Measurements from ENCODE around the gene ADARB1.
A peak's percentile ranks its signal among the peaks of the same experiment; 100 is the strongest.
"Not testable (repeated sequence)": the region's sequence is repeated elsewhere in the genome, so short reads cannot be mapped to it uniquely, and the experiment has no call there.

The ADARB1 gene, protein sequence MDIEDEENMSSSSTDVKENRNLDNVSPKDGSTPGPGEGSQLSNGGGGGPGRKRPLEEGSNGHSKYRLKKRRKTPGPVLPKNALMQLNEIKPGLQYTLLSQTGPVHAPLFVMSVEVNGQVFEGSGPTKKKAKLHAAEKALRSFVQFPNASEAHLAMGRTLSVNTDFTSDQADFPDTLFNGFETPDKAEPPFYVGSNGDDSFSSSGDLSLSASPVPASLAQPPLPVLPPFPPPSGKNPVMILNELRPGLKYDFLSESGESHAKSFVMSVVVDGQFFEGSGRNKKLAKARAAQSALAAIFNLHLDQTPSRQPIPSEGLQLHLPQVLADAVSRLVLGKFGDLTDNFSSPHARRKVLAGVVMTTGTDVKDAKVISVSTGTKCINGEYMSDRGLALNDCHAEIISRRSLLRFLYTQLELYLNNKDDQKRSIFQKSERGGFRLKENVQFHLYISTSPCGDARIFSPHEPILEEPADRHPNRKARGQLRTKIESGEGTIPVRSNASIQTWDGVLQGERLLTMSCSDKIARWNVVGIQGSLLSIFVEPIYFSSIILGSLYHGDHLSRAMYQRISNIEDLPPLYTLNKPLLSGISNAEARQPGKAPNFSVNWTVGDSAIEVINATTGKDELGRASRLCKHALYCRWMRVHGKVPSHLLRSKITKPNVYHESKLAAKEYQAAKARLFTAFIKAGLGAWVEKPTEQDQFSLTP

DNA sequence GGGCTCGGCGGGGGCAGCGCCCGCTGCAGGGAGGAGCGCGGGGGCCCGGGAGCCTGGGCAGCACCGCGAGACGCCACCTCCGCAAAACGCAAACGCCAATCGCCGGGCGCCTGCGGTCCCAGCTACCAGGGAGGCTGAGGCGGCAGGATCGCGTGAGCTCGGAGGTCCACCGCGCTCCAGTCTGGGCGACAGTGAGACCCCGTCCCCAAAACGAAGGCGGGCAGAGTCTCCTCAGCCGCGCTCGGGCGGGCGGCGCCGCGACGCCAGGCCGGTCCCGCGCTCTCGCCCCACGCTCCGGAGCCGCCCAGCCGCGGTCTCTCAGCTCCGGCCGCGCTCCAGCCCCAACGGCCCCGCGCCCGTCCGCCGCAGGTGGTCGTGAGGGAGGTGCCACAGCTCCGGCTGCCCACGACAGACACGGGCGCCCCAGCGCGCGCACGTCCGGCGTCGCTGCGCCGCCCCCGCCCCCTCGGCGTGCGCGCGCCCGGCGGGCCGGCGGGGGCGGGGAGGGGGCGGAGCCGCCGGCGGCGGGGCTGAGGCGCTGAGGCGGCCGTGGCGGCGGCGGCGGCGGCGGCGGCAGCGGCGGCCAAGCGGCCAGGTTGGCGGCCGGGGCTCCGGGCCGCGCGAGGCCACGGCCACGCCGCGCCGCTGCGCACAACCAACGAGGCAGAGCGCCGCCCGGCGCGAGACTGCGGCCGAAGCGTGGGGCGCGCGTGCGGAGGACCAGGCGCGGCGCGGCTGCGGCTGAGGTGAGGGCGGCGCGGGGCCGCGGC is at the start of gene ADARB1:
Gene ADARB1, plus strand, starts transcription at position 533 of the 770 bp plus-strand sequence. CDS start 97,077 bp downstream, outside the sequence.
- TF ChIP-seq, protein P1, sequence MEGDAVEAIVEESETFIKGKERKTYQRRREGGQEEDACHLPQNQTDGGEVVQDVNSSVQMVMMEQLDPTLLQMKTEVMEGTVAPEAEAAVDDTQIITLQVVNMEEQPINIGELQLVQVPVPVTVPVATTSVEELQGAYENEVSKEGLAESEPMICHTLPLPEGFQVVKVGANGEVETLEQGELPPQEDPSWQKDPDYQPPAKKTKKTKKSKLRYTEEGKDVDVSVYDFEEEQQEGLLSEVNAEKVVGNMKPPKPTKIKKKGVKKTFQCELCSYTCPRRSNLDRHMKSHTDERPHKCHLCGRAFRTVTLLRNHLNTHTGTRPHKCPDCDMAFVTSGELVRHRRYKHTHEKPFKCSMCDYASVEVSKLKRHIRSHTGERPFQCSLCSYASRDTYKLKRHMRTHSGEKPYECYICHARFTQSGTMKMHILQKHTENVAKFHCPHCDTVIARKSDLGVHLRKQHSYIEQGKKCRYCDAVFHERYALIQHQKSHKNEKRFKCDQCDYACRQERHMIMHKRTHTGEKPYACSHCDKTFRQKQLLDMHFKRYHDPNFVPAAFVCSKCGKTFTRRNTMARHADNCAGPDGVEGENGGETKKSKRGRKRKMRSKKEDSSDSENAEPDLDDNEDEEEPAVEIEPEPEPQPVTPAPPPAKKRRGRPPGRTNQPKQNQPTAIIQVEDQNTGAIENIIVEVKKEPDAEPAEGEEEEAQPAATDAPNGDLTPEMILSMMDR (conservative IDR thresholded peaks at IDR 0.05) = no peak
- peak within 1 kb of the TSS; percentile 100 for H3K27ac ChIP-seq

DNA sequence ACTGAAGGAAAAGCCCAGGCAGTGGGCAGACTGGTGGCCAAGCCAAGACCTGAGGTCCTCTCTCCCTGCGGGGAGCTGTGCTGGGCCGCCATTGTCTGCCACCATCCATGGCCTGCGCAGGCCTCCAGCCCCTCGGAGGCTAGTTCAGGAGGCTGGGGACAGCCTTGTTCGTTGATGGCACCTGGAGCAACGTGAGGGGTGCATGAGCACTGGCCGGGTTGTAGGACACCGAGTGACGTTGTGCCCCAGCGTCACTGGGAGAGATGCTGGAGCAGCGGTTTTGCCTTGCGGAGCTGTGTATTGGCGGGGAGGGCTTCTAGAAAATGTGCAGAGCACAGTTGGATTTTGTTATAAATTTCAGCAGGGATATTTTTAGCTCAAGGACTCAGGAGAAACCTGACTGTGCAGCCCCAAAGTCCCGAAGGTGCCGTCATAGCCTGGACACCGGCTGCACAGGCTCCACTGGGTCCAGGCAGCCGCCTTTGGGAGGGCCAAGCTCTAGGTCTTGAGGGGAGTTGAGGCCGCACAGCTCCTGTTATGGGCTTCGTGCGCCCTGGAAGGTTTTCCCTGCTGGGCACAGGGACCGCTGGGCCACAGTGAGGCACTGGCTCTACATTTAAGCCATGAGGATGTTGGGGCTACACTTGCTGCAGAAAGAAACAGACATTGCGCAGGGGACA is 48.2 kb upstream of the ADARB1 start:
- TF ChIP-seq, protein P1 (conservative IDR thresholded peaks at IDR 0.05) = no peak
- H3K27ac ChIP-seq = no peak overlapping the region

DNA sequence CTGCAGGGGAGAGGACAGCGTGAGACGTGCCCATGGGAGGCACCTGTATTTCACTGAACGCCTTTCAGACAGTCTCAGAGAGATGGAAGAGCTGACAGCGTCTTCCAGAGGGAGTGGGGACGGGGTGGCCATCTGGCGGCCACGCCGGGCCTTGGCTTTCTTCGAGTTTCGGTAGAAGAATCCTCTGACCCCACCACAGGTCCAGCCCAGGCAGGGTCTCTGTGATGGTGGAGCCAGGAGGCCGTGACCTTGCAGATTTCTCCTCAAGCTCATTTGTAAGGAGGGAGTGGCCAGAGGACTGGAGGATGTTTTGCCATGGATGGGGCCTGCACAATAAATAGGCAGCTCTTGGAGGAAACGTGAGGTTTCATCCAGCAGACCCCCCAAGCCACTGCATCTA is 47.6 kb upstream of the ADARB1 start:
- no peak overlapping the region for H3K27ac ChIP-seq
- TF ChIP-seq, protein P1 (conservative IDR thresholded peaks at IDR 0.05) = no peak

DNA sequence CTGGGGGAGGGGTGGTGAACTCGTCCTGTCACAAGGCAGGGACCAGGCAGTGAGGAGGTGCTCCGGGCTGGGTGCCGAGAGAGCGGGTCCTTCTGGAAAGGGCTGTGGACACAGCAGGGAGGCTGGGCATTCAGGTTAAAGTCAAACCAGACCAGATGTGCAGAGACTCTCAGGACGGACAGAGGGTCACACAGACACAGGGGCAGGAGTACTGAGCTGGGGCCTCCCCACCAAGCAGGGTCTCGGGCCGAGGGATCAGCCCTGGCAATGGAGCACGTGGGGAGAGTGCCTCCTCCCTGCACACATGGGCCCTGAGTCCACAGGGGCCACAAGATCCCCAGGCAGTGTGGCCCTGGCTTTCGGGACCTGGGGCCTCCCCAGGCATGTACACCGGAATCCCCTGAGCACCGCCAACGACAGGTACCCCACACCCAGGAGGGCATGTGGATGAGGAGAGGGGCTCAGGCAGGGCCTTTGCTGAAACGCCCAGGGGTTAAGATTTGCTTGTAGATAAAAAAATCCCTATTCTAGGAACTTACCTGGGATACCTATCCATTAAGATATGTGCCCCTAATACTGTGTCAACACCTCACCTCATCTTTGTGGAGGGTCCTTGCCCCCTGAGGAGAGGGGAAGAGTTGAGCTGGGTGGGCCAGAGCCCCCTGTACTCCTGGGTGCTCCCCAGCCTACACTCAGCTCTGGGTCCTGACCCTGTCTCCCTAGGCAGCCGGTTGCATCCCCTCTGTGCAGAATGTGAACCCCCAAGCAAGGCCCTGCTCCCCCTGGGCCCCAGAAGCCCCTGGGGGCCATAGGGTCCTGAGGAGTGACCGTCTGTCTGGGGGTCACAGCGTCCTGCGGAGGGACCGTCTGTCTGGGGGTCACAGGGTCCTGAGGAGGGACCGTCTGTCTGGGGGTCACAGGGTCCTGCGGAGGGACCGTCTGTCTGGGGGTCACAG is 46.9 kb upstream of the ADARB1 start:
- H3K27ac ChIP-seq = no peak overlapping the region
- TF ChIP-seq, protein P1 (conservative IDR thresholded peaks at IDR 0.05) = no peak

DNA sequence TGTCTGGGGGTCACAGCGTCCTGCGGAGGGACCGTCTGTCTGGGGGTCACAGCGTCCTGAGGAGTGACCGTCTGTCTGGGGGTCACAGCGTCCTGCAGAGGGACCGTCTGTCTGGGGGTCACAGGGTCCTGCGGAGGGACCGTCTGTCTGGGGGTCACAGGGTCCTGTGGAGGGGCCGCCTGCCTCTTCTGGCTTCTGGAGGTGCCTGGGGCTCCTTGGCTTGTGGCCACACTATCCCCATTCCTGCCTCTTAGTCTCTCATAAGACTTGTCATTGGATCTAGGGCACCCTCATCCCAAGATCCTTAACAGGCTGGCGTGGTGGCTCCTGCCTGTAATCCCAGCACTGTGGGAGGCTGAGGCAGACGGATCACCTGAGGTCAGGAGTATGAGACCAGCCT is 45.7 kb upstream of the ADARB1 start:
- not testable (repeated sequence) for H3K27ac ChIP-seq

DNA sequence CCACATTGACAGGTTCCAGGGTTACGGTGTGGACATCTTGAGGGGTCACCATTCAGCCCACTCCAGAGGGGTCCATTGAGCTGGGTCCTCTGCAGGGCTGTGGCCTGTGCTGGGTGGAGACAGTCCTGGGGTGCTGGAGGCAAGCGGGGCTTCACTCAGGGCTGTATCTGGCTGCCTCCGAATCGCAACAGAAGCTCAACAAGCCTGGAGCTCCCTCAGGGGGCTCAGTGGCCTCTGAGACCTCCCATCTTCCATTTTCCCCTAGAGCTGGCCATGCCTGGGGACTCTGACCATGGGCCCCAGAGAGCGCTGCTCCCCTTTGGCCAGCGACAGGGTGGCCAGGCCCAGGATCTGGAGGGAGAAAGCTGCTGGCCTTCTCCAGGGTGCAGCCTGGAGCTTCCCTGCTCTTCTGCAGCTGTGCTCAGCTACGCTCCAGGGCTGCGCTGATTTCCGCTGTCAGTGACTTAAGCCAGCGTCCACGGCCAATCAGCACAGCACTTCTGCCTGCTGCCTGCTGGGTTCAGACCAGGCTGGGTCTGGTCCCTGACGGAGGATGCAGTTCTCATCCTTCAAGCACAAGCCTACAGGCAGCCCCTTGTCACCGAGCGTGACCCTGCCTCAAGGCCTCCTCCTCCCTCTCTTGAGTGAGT is 45.0 kb upstream of the ADARB1 start:
- no peak overlapping the region for H3K27ac ChIP-seq
- TF ChIP-seq, protein P1 (conservative IDR thresholded peaks at IDR 0.05) = no peak

All from VCaP (cell line).